AG09319 (cell line): ENCODE data around the gene RPL18.

ENCODE experiments used
- DNase-seq: peaks from one replicate; pipeline ENCODE4 v3.0.0-alpha.2; 2010; ENCODE audit warnings: low read depth; ENCODE audit errors: extremely low read depth
- CTCF ChIP-seq: IDR thresholded peaks from 2 replicates; pipeline ENCODE4 v1.5.1; 2011; ENCODE audit warnings: low read depth, mild to moderate bottlenecking, inconsistent platforms, low read length, moderate library complexity

The RPL18 gene

GRCh38 chr19:48607359-48607755, 11.6 kb downstream of the RPL18 start:
- no peak for DNase-seq
- TF ChIP-seq CTCF: no peak

- DNase-seq: no peak
- no peak for TF ChIP-seq CTCF
Observed at GRCh38 chr19:48606463-48607358, 12.3 kb downstream of the RPL18 start, which contains the start of gene SPACA4. SPACA4 (plus strand) TSS chr19:48606742; CDS start chr19:48606979, 237 bp downstream.

- no peak for TF ChIP-seq CTCF
Observed at GRCh38 chr19:48603850-48604249, 15.1 kb downstream of the RPL18 start.

GRCh38 chr19:48603449-48603848, 15.5 kb downstream of the RPL18 start:
- DNase-seq: no peak
- TF ChIP-seq CTCF: no peak

More at GRCh38 chr19:48603850-48604249, 15.1 kb downstream of the RPL18 start:
- DNase-seq: no peak

GRCh38 chr19:48603001-48603400, 16.0 kb downstream of the RPL18 start:
- no peak for TF ChIP-seq CTCF
- no peak for DNase-seq

- no peak for DNase-seq
- TF ChIP-seq CTCF: no peak
Observed at GRCh38 chr19:48600679-48601417, 18.1 kb downstream of the RPL18 start.
